OCI-LY7 (cell line): ENCODE results near the gene TBC1D5.

Source experiments
- EZH2phosphoT487 ChIP-seq: fragments of 200-600 bp; sonication (generic); IDR thresholded peaks from 2 replicates; pipeline ENCODE4 v1.6.1; 2018; ENCODE audit warnings: low read depth, borderline replicate concordance, mild to moderate bottlenecking, mixed run types, antibody characterized with exemption, low read length, moderate library complexity, mixed read lengths
- TF ChIP-seq, protein P1 (sequence below): fragments of 200-600 bp; sonication (generic); conservative IDR thresholded peaks from 2 replicates; pipeline ENCODE4 v1.5.1; 2014; ENCODE audit warnings: mild to moderate bottlenecking, antibody characterized with exemption, low read length, moderate library complexity, mixed read lengths

DNA sequence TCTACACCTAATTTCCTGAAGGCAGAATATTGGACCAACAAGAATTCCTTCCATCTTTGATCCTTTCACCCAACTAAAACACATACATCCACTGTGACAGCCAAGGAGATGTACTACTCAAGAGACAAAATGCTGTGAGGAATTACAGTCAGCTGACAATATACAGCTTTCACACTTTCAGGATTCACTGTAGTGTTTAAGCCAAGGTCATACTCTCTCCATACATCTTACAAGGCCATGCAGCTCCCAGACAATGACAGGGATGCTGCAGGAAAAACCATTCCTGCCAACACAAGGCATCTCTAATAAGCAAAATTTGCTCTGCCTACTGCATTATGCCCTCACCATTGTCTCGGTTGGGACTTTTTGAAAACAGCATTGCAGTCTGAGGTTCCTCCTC is 170.7 kb downstream of the TBC1D5 start:
- TF ChIP-seq, protein P1, sequence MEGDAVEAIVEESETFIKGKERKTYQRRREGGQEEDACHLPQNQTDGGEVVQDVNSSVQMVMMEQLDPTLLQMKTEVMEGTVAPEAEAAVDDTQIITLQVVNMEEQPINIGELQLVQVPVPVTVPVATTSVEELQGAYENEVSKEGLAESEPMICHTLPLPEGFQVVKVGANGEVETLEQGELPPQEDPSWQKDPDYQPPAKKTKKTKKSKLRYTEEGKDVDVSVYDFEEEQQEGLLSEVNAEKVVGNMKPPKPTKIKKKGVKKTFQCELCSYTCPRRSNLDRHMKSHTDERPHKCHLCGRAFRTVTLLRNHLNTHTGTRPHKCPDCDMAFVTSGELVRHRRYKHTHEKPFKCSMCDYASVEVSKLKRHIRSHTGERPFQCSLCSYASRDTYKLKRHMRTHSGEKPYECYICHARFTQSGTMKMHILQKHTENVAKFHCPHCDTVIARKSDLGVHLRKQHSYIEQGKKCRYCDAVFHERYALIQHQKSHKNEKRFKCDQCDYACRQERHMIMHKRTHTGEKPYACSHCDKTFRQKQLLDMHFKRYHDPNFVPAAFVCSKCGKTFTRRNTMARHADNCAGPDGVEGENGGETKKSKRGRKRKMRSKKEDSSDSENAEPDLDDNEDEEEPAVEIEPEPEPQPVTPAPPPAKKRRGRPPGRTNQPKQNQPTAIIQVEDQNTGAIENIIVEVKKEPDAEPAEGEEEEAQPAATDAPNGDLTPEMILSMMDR = no peak
- no peak for TF ChIP-seq EZH2phosphoT487
